GM12865 (cell line): ENCODE measurements around the gene LRRC59.

Experiments
- DNase-seq: peaks from one replicate; pipeline ENCODE4 v3.0.0; 2010; ENCODE audit warnings: low read depth
- H3K4me3 ChIP-seq: 2 replicates; pipeline ENCODE4 v1.5.1; 2011; ENCODE audit warnings: mild to moderate bottlenecking, low read depth, low read length, control low read depth
- CTCF ChIP-seq: IDR thresholded peaks from 2 replicates; pipeline ENCODE4 v1.5.1; 2011; ENCODE audit warnings: low read length, control low read depth, low read depth, inconsistent platforms; ENCODE audit not compliant: insufficient read depth; ENCODE audit errors: missing control alignments

Gene LRRC59

GRCh38 chr17:50355701-50356341, 41.5 kb downstream of the LRRC59 start:
- no peak for TF ChIP-seq CTCF
- H3K4me3 ChIP-seq = no peak overlapping the region
- no peak for DNase-seq

GRCh38 chr17:50355336-50355700, 42.0 kb downstream of the LRRC59 start:
- DNase-seq = no peak
- TF ChIP-seq CTCF = no peak

GRCh38 chr17:50354776-50355175, 42.5 kb downstream of the LRRC59 start:
- TF ChIP-seq CTCF = no peak
- H3K4me3 ChIP-seq = no peak overlapping the region
- no peak for DNase-seq

More at GRCh38 chr17:50355336-50355700, 42.0 kb downstream of the LRRC59 start:
- no peak overlapping the region for H3K4me3 ChIP-seq

GRCh38 chr17:50354198-50354597, 43.1 kb downstream of the LRRC59 start:
- no peak overlapping the region for H3K4me3 ChIP-seq
- DNase-seq = no peak

GRCh38 chr17:50353600-50354195, 43.6 kb downstream of the LRRC59 start:
- TF ChIP-seq CTCF = no peak

More at GRCh38 chr17:50354198-50354597, 43.1 kb downstream of the LRRC59 start:
- no peak for TF ChIP-seq CTCF

GRCh38 chr17:50352693-50353599, 44.4 kb downstream of the LRRC59 start:
- no peak for TF ChIP-seq CTCF

More at GRCh38 chr17:50353600-50354195, 43.6 kb downstream of the LRRC59 start:
- H3K4me3 ChIP-seq = no peak overlapping the region
- no peak for DNase-seq

More at GRCh38 chr17:50352693-50353599, 44.4 kb downstream of the LRRC59 start:
- no peak for DNase-seq
- no peak overlapping the region for H3K4me3 ChIP-seq
